SW 1271 (cell line): ENCODE results near the gene TMED9.
"Not testable (repeated sequence)": the region's sequence is repeated elsewhere in the genome, so short reads cannot be mapped to it uniquely, and the experiment has no call there.

Experiments
- DNase-seq, 2 experiments: peaks; one replicate each; lab custom pipeline; 2025; lab: John Stamatoyannopoulos, UW

Gene TMED9

GRCh38 chr5:177606071-177607051 is 14.4 kb downstream of the TMED9 start:
- DNase-seq: no peak

GRCh38 chr5:177607115-177607451 is 15.1 kb downstream of the TMED9 start:
- no peak for DNase-seq

GRCh38 chr5:177607452-177608192 is 15.6 kb downstream of the TMED9 start:
- peak; percentile 42 to 68 for DNase-seq

- DNase-seq: no peak
Observed at GRCh38 chr5:177608243-177609075, 16.5 kb downstream of the TMED9 start.

- no peak for DNase-seq
Observed at GRCh38 chr5:177609076-177610059, 17.4 kb downstream of the TMED9 start.

GRCh38 chr5:177610131-177610769 is 18.2 kb downstream of the TMED9 start:
- DNase-seq: no peak

DNA sequence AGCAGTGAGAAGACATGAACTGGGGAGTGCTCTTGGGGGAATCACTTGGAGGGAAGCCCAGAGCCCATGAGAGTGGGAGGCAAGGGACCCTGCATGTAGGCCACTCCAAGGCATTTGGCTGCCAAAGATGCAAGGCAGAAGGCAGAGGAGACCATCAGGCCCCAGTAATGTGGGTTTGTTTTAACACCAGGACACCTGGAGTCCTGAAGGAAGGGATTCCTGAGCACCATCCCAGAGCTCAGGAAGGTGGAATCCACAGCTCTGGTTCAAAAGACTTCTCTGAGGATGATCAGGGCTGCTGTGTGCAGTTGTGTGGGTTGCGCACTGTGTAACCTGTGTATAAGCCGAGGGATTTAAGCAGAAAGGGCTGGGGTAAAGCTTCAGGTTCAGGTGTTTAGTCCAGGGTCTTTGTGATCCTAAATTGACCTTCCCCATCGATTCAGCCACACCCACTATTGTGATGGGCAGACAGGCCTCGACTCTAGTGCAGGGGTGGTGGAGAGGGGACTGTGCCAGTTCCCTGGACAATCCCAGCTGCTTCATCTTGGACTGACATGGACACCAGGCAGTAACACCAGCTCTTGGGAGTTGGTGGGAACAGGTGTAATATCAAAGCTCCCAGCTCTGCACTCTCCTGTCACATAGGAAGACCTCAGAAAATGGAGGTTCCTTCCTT is 18.9 kb downstream of the TMED9 start:
- DNase-seq: no peak

DNA sequence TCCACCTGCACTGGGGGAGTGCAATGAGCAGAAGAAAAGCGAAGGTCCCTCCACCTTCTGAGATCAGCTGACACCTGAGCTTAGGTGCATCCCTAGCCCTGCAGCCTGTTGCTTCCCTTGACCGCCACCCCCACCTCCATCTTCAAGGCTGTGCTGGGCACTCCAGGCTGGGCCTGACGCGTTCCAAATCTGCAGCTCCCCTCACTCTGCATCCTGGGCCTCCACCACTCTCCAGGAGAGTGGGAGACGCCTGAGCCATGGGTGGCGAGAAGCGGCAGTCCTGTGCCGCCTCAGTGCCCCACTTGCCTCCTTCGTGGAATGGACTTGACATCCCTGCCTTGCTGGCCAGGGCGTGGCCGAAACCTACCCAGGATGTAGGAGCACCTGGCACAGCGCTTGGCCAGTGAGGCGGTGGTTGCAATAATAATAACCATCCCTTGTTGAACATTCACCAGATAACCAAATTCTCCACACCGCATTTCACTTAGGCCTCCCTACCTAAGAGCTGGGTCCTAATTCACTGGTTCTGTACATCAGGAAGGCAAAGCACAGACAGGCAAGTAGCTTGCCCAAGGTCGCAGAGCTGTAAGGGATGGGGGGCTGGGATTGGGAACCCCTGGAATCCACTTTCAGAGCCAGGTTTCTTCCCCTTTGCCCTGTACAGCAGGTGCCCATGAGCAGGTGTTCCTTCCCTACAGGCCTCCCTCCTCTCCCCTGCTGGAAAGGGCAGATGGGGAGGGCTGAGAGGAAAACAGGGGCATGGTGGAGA is 19.6 kb downstream of the TMED9 start:
- no peak for DNase-seq

GRCh38 chr5:177612215-177612673 is 20.2 kb downstream of the TMED9 start:
- no peak for DNase-seq

DNA sequence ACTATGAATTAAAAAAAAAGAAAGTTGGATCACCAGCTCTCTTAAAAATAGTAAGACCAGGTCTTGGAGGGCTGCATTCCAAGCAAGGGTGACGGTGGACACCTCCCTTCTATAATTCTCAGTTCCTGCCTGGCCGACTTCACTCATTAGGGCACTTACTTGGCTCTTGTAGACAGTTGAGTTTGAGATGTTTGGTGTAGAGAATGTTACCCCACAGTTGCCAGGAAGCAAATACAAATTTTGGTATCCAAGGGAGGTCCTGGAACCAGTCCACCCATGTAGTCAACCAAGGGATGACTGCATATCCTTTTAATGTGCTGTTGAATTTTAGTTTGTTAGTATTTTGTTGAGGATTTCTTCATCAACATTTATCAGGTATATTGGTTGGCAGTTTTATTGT is 28.6 kb downstream of the TMED9 start:
- no peak for DNase-seq

GRCh38 chr5:177624172-177624571 is 32.2 kb downstream of the TMED9 start:
- DNase-seq: not testable (repeated sequence)

- DNase-seq: not testable (repeated sequence)
Observed at GRCh38 chr5:177630186-177630585, 38.2 kb downstream of the TMED9 start.

GRCh38 chr5:177634912-177635311 is 42.9 kb downstream of the TMED9 start:
- DNase-seq: not testable (repeated sequence)

DNA sequence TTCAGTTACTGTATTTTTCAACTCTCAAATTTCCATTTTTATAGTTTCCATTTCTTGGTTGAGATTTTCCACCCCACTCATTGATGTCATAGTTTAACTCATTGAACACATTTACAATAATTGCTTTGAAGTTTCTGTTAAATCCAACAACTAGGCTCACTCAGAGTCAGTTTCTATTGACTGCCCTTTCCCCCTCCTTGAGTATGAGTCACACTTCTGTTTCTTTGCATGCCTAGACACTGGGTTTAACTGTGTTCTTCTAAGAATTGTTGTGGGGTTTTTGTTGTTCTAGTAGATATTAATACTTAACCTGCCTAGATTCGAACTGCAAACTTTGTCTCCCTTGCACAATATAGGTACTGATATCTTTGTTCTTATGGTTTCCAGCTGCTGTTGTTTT is 53.5 kb downstream of the TMED9 start:
- DNase-seq: not testable (repeated sequence)
